Progenitor cell of endocrine pancreas (in vitro differentiated cells): ENCODE results near the gene SMARCAL1. TPM values are rescaled to one million over a fixed set of nuclear protein-coding genes. Genes with fewer than 3 reads are reported as not detected.

Source experiments
- DNase-seq: peaks from one replicate; pipeline ENCODE4 v3.0.0; 2021; ENCODE audit warnings: low spot score; ENCODE audit not compliant: unreplicated experiment
- H3K27ac Mint-ChIP-seq: 2 replicates; pipeline ENCODE4 v1.8.0; 2021; ENCODE audit warnings: mild to moderate bottlenecking, moderate library complexity, mixed read lengths
- H3K27me3 Mint-ChIP-seq: 2 replicates; pipeline ENCODE4 v1.8.0; 2021; ENCODE audit warnings: mixed read lengths
- H3K36me3 Mint-ChIP-seq: 2 replicates; pipeline ENCODE4 v1.8.0; 2022; ENCODE audit warnings: mixed read lengths; ENCODE audit not compliant: insufficient read depth
- H3K4me1 Mint-ChIP-seq: 2 replicates; pipeline ENCODE4 v1.8.0; 2021; ENCODE audit warnings: low read depth, mixed read lengths
- H3K4me3 Mint-ChIP-seq: 2 replicates; pipeline ENCODE4 v1.8.0; 2021; ENCODE audit warnings: low read depth, mild to moderate bottlenecking, moderate library complexity, mixed read lengths
- H3K9me3 Mint-ChIP-seq: 2 replicates; pipeline ENCODE4 v1.8.0; 2021; ENCODE audit warnings: low read depth, mixed read lengths
- CTCF ChIP-seq: fragments of 200-600 bp; sonication (generic); IDR thresholded peaks from one replicate; pipeline ENCODE4 v1.5.0; 2021; ENCODE audit warnings: antibody characterized with exemption, mild to moderate bottlenecking; ENCODE audit not compliant: unreplicated experiment
- total RNA-seq: library from RNA; stranded (reverse); gene quantifications from 2 replicates; pipeline ENCODE4 v1.2.1, GENCODE V29; 2021

SMARCAL1 gene
- total RNA-seq, 1 donor from 2014 or later, result 38.1 TPM

- Mint-ChIP-seq H3K4me1 (no peaks in the 10 kb centered on the region), H3K9me3 (no peaks in the 10 kb centered on the region), H3K36me3 (peaks cover 35% of the 10 kb centered on the region), H3K27me3 (no peaks in the 10 kb centered on the region), H3K27ac (no peak overlapping the region), H3K4me3 (no peak overlapping the region)
- DNase-seq, result no peak
- TF ChIP-seq CTCF, result no peak
Measured at GRCh38 chr2:216430811-216431530, 18.7 kb downstream of the SMARCAL1 start.

GRCh38 chr2:216431531-216431856, 19.2 kb downstream of the SMARCAL1 start:
- no peaks in the 10 kb centered on the region for H3K4me1 Mint-ChIP-seq
- DNase-seq, result no peak
- no peak for TF ChIP-seq CTCF
- H3K27me3 Mint-ChIP-seq, result no peaks in the 10 kb centered on the region
- H3K27ac Mint-ChIP-seq, result no peak overlapping the region
- no peaks in the 10 kb centered on the region for H3K9me3 Mint-ChIP-seq
- H3K4me3 Mint-ChIP-seq, result no peak overlapping the region
- peaks cover 40% of the 10 kb centered on the region for H3K36me3 Mint-ChIP-seq

GRCh38 chr2:216436383-216436782, 24.1 kb downstream of the SMARCAL1 start:
- peaks cover 34% of the 10 kb centered on the region for H3K36me3 Mint-ChIP-seq
- H3K27ac Mint-ChIP-seq, result no peak overlapping the region
- H3K4me3 Mint-ChIP-seq, result no peak overlapping the region
- no peak for DNase-seq
- H3K9me3 Mint-ChIP-seq, result no peaks in the 10 kb centered on the region
- TF ChIP-seq CTCF, result no peak
- H3K4me1 Mint-ChIP-seq, result no peaks in the 10 kb centered on the region
- H3K27me3 Mint-ChIP-seq, result no peaks in the 10 kb centered on the region

- Mint-ChIP-seq H3K9me3 (no peaks in the 10 kb centered on the region), H3K4me3 (no peak overlapping the region), H3K27ac (no peak overlapping the region), H3K36me3 (peaks cover 22% of the 10 kb centered on the region), H3K27me3 (no peaks in the 10 kb centered on the region), H3K4me1 (no peaks in the 10 kb centered on the region)
- TF ChIP-seq CTCF, result no peak
- no peak for DNase-seq
Measured at GRCh38 chr2:216441308-216442010, 29.2 kb downstream of the SMARCAL1 start.

- no peaks in the 10 kb centered on the region for H3K9me3 Mint-ChIP-seq
- peaks cover 43% of the 10 kb centered on the region for H3K36me3 Mint-ChIP-seq
Measured at GRCh38 chr2:216445501-216445900, 33.2 kb downstream of the SMARCAL1 start.

More at GRCh38 chr2:216445501-216445900, 33.2 kb downstream of the SMARCAL1 start:
- no peaks in the 10 kb centered on the region for H3K27me3 Mint-ChIP-seq
- no peak overlapping the region for H3K4me3 Mint-ChIP-seq
- no peak overlapping the region for H3K27ac Mint-ChIP-seq
- H3K4me1 Mint-ChIP-seq, result no peaks in the 10 kb centered on the region
- no peak for DNase-seq
- no peak for TF ChIP-seq CTCF
